ENCODE measurements around the gene RAP1GAP2.

Gene RAP1GAP2

DNA sequence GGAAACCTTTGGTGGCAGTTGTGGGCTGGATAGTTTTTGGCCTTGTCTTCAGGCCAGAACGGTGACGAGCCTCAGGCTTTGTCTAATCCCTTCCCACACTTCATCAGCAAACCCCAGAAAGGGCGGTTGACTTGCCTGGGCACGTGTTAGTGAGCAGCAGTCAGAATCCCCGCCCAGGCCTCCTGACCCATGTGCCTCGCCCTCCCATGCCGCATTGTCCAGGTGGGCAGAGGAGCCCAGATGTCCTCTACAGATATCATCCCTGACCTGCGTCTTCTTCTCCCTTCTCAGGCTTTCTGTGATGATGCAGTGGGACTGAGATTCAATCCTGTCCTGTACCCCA lies 184.6 kb downstream of the RAP1GAP2 start (continued):
- TF ChIP-seq, protein P1, sequence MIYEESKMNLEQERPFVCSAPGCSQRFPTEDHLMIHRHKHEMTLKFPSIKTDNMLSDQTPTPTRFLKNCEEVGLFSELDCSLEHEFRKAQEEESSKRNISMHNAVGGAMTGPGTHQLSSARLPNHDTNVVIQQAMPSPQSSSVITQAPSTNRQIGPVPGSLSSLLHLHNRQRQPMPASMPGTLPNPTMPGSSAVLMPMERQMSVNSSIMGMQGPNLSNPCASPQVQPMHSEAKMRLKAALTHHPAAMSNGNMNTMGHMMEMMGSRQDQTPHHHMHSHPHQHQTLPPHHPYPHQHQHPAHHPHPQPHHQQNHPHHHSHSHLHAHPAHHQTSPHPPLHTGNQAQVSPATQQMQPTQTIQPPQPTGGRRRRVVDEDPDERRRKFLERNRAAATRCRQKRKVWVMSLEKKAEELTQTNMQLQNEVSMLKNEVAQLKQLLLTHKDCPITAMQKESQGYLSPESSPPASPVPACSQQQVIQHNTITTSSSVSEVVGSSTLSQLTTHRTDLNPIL (CRISPR knock-in tag; IDR thresholded peaks at IDR 0.05; ENCODE audit: low read depth) = no peak
- no peak for TF ChIP-seq ZFP3 (CRISPR knock-in tag; IDR thresholded peaks at IDR 0.05)
- TF ChIP-seq TCF4 (CRISPR knock-in tag; IDR thresholded peaks at IDR 0.05; ENCODE audit: borderline replicate concordance) = no peak
- TF ChIP-seq ZFP30 (CRISPR knock-in tag; IDR thresholded peaks at IDR 0.05) = no peak
- TF ChIP-seq ZNF565 (CRISPR knock-in tag; conservative IDR thresholded peaks at IDR 0.05; ENCODE audit: low read depth) = no peak
- TF ChIP-seq TOX (CRISPR knock-in tag; IDR thresholded peaks at IDR 0.05; ENCODE audit: borderline replicate concordance) = no peak
- no peak for TF ChIP-seq ZC3H10 (CRISPR knock-in tag; IDR thresholded peaks at IDR 0.05)

DNA sequence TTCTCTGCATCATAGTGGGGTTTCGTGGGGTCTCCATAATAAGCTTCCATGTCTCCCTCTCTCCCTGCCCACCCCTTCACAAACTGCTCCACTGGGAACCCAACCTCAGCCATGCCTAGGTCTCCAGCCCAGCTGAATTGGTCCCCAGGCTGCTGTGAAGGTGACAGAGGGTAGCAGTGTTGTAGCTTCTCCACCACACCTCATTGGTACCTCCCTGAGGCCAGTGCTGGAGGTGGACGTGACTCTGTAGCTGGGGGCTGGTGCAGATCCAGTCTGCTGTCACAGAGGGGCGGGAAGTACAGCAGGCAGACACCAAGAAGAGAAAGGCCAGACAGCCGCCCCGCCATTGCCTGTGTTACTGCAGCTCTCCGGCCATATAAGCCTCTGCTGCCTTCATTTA lies 185.1 kb downstream of the RAP1GAP2 start:
- no peak for TF ChIP-seq GLIS3 (CRISPR knock-in tag; IDR thresholded peaks at IDR 0.05)
- no peak for TF ChIP-seq ZNF8 (CRISPR knock-in tag; IDR thresholded peaks at IDR 0.05)
- TF ChIP-seq PPARA (CRISPR knock-in tag; IDR thresholded peaks at IDR 0.05; ENCODE audit: borderline replicate concordance) = no peak
- TF ChIP-seq, protein P2, sequence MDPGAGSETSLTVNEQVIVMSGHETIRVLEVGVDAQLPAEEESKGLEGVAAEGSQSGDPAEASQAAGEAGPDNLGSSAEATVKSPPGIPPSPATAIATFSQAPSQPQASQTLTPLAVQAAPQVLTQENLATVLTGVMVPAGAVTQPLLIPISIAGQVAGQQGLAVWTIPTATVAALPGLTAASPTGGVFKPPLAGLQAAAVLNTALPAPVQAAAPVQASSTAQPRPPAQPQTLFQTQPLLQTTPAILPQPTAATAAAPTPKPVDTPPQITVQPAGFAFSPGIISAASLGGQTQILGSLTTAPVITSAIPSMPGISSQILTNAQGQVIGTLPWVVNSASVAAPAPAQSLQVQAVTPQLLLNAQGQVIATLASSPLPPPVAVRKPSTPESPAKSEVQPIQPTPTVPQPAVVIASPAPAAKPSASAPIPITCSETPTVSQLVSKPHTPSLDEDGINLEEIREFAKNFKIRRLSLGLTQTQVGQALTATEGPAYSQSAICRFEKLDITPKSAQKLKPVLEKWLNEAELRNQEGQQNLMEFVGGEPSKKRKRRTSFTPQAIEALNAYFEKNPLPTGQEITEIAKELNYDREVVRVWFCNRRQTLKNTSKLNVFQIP (CRISPR knock-in tag; IDR thresholded peaks at IDR 0.05; ENCODE audit: borderline replicate concordance, low read depth) = no peak
- TF ChIP-seq RARB (CRISPR knock-in tag; IDR thresholded peaks at IDR 0.05) = no peak
- no peak for TF ChIP-seq OSR1 (CRISPR knock-in tag; IDR thresholded peaks at IDR 0.05)
- no peak for TF ChIP-seq ISL1 (CRISPR knock-in tag; IDR thresholded peaks at IDR 0.05)
- no peak for TF ChIP-seq ZFP30 (CRISPR knock-in tag; IDR thresholded peaks at IDR 0.05)
- no peak for TF ChIP-seq TCF4 (CRISPR knock-in tag; IDR thresholded peaks at IDR 0.05; ENCODE audit: borderline replicate concordance)
- TF ChIP-seq TOX (CRISPR knock-in tag; IDR thresholded peaks at IDR 0.05; ENCODE audit: borderline replicate concordance) = no peak
- TF ChIP-seq ZFP3 (CRISPR knock-in tag; IDR thresholded peaks at IDR 0.05) = no peak
- TF ChIP-seq, protein P3, sequence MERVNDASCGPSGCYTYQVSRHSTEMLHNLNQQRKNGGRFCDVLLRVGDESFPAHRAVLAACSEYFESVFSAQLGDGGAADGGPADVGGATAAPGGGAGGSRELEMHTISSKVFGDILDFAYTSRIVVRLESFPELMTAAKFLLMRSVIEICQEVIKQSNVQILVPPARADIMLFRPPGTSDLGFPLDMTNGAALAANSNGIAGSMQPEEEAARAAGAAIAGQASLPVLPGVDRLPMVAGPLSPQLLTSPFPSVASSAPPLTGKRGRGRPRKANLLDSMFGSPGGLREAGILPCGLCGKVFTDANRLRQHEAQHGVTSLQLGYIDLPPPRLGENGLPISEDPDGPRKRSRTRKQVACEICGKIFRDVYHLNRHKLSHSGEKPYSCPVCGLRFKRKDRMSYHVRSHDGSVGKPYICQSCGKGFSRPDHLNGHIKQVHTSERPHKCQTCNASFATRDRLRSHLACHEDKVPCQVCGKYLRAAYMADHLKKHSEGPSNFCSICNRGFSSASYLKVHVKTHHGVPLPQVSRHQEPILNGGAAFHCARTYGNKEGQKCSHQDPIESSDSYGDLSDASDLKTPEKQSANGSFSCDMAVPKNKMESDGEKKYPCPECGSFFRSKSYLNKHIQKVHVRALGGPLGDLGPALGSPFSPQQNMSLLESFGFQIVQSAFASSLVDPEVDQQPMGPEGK (CRISPR knock-in tag; IDR thresholded peaks at IDR 0.05; ENCODE audit: borderline replicate concordance) = no peak
- no peak for TF ChIP-seq ZNF565 (CRISPR knock-in tag; conservative IDR thresholded peaks at IDR 0.05; ENCODE audit: low read depth)
- no peak for ATAC-seq

DNA sequence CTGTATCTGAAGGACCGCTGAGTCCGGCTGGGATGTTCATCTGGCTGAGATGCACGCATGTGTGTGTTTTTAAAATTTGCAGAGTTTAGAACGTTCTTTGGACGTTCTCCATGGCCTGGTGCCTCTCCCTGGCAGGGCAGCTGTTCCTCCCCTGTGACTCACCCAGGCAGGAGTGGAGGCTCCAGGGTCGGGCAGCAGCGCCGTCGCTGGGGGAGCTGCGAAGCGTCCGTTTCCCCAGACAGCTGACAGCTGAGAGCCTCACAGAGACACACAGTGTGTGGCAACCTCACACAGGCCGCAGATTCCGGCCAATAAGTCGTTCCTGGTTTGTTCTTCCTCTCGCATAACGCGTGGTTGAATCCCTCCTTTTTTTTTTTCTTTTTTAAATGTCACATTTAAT lies 186.6 kb downstream of the RAP1GAP2 start:
- TF ChIP-seq ZNF70 (CRISPR knock-in tag; IDR thresholded peaks at IDR 0.05) (no peak), ZFP3 (CRISPR knock-in tag; IDR thresholded peaks at IDR 0.05) (peak; percentile 34; the same call in 1 of the 2 replicates)
- ATAC-seq = peak; percentile 100

DNA sequence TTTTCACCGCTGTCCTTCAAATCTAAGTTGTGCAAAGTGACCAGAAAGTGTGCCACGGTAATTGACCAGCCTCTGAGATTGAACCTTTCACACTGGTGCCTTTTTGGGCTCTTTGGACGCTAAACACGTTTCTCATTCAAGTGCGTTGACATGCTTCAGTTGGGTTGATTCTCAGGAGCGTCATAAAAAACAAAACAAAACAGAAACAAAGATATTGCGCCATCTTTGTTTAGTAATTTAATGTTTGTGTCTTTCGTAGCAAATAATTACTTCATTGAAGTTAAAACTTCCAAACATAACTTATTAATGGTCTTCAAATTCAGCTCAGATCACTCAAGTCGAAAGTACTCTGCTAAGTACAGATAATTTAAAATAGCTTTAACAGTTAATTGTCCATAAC lies 187.0 kb downstream of the RAP1GAP2 start:
- TF ChIP-seq TCF4 (CRISPR knock-in tag; IDR thresholded peaks at IDR 0.05; ENCODE audit: borderline replicate concordance) (no peak), SNAI2 (CRISPR knock-in tag; IDR thresholded peaks at IDR 0.05) (no peak), OSR1 (CRISPR knock-in tag; IDR thresholded peaks at IDR 0.05) (no peak), RARB (CRISPR knock-in tag; IDR thresholded peaks at IDR 0.05) (no peak)
- TF ChIP-seq, protein P3 (CRISPR knock-in tag; IDR thresholded peaks at IDR 0.05; ENCODE audit: borderline replicate concordance) = no peak
- TF ChIP-seq, protein P1 (CRISPR knock-in tag; IDR thresholded peaks at IDR 0.05; ENCODE audit: low read depth) = no peak
- TF ChIP-seq, protein P4, sequence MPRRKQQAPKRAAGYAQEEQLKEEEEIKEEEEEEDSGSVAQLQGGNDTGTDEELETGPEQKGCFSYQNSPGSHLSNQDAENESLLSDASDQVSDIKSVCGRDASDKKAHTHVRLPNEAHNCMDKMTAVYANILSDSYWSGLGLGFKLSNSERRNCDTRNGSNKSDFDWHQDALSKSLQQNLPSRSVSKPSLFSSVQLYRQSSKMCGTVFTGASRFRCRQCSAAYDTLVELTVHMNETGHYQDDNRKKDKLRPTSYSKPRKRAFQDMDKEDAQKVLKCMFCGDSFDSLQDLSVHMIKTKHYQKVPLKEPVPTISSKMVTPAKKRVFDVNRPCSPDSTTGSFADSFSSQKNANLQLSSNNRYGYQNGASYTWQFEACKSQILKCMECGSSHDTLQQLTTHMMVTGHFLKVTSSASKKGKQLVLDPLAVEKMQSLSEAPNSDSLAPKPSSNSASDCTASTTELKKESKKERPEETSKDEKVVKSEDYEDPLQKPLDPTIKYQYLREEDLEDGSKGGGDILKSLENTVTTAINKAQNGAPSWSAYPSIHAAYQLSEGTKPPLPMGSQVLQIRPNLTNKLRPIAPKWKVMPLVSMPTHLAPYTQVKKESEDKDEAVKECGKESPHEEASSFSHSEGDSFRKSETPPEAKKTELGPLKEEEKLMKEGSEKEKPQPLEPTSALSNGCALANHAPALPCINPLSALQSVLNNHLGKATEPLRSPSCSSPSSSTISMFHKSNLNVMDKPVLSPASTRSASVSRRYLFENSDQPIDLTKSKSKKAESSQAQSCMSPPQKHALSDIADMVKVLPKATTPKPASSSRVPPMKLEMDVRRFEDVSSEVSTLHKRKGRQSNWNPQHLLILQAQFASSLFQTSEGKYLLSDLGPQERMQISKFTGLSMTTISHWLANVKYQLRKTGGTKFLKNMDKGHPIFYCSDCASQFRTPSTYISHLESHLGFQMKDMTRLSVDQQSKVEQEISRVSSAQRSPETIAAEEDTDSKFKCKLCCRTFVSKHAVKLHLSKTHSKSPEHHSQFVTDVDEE (CRISPR knock-in tag; IDR thresholded peaks at IDR 0.05) = no peak
- ATAC-seq = no peak
